Lung (tissue), 12 donors: ENCODE results near the gene FAM156A. TPM values are rescaled to one million over a fixed set of nuclear protein-coding genes. Genes with fewer than 3 reads are reported as not detected.
A peak's percentile ranks its signal among the peaks of the same experiment; 100 is the strongest.
"Not testable (repeated sequence)": the region's sequence is repeated elsewhere in the genome, so short reads cannot be mapped to it uniquely, and the experiment has no call there.

Experiments used
- ATAC-seq: fragments of 200-7000 bp; cut with Tn5 transposase; one replicate; pipeline ENCODE4 v1.9.1; 2020; ENCODE audit warnings: moderate number of reproducible peaks; ENCODE audit not compliant: insufficient read depth, low FRiP score
- DNase-seq, 3 donors: peaks; one replicate each; pipeline ENCODE4 v3.0.0-alpha.2; 2013 to 2017
- H3K27ac ChIP-seq, 2 donors: one replicate each; pipeline ENCODE4 v1.5.1; 2013; ENCODE audit warnings: mild to moderate bottlenecking in 2 of 2, moderate library complexity in 2 of 2, control low read depth in 1 of 2, inconsistent platforms in 1 of 2, low read depth in 1 of 2, low read length in 1 of 2
- H3K27me3 ChIP-seq, 3 donors: one replicate each; pipeline ENCODE4 v1.5.1; 2013; ENCODE audit warnings: low read length in 2 of 3; ENCODE audit not compliant: control insufficient read depth in 3 of 3, insufficient read depth in 3 of 3
- H3K36me3 ChIP-seq, 4 donors: one replicate each; pipeline ENCODE4 v1.5.1; 2013; ENCODE audit warnings: low read length in 4 of 4, mild to moderate bottlenecking in 1 of 4, moderate library complexity in 1 of 4; ENCODE audit not compliant: control insufficient read depth in 4 of 4, insufficient read depth in 4 of 4
- H3K4me1 ChIP-seq, 5 donors: one replicate each; pipeline ENCODE4 v1.5.1; 2013; ENCODE audit warnings: low read length in 5 of 5, mild to moderate bottlenecking in 2 of 5, moderate library complexity in 1 of 5; ENCODE audit not compliant: control insufficient read depth in 5 of 5, insufficient read depth in 5 of 5
- H3K4me3 ChIP-seq: one replicate; pipeline ENCODE4 v1.5.1; 2013; ENCODE audit warnings: mild to moderate bottlenecking, control low read depth, moderate library complexity
- H3K9ac ChIP-seq, 2 donors: one replicate each; pipeline ENCODE4 v1.5.1; 2013; ENCODE audit warnings: low read length in 2 of 2, control low read depth in 1 of 2; ENCODE audit not compliant: insufficient read depth in 1 of 2
- H3K9me3 ChIP-seq, 4 donors: one replicate each; pipeline ENCODE4 v1.5.1; 2013; ENCODE audit warnings: low read length in 3 of 4, mild to moderate bottlenecking in 1 of 4, moderate library complexity in 1 of 4; ENCODE audit not compliant: control insufficient read depth in 4 of 4, insufficient read depth in 3 of 4
- CTCF ChIP-seq: IDR thresholded peaks from 2 replicates; pipeline ENCODE4 v1.5.1; 2012; ENCODE audit warnings: mild to moderate bottlenecking; ENCODE audit errors: control extremely low read depth, extremely low read depth
- whole genome bisulfite sequencing, 2 donors: extraction: QIAGEN DNeasy Blood & Tissue Kit; methylation state at CpG; one replicate each; pipeline ENCODE4 v1.1.7; 2013; 5-methylcytosine and 5-hydroxymethylcytosine counted together
- polyA plus RNA-seq, 2 donors: library from polyadenylated mRNA; stranded (reverse); fragments of 200-250 nt; gene quantifications; one replicate each; pipeline ENCODE4 v1.2.1, GENCODE V29; 2013
- total RNA-seq, 2 donors: library from RNA; depleted of rRNA in 1 of 2; stranded (reverse); fragments of >200 nt in 1 of 2; gene quantifications; one replicate each; pipeline ENCODE4 v1.2.1, GENCODE V29; 2014 to 2021
- donor health status: control.
- donor health status: control.
- donor health status: Bipolar disorder and iron deficiency.
- donor health status: healthy.
- donor health status: DM: yes; HTN: yes; CAD: no.

Gene FAM156A
- total and polyA plus RNA-seq, 4 donors = 14.0 to 21.4 (median 17.5) TPM

- Histone ChIP-seq H3K4me1 (peaks cover 0 to 24% (median 4%) of the 10 kb centered on the region in 5 donors), H3K9ac (no peak overlapping the region), H3K36me3 (no peaks in the 10 kb centered on the region), H3K9me3 (peaks cover 0 to 2% (median 0%) of the 10 kb centered on the region in 4 donors), H3K4me3 (no peak overlapping the region), H3K27ac (no peak overlapping the region), H3K27me3 (peaks cover 0 to 16% (median 14%) of the 10 kb centered on the region in 3 donors)
- no peak for DNase-seq
- 82 to 88% methylated on average over 5 of the region's 5 CpGs for WGBS, 2 donors
- no peak for ATAC-seq
- TF ChIP-seq CTCF = no peak
Measured at GRCh38 chrX:52990848-52991247, 32.5 kb upstream of the FAM156A start.

- WGBS, 2 donors = 32 to 33% methylated on average over 6 to 7 of the region's 7 CpGs
Measured at GRCh38 chrX:52990011-52990631, 31.8 kb upstream of the FAM156A start.

GRCh38 chrX:52988985-52989917 is 30.9 kb upstream of the FAM156A start:
- H3K36me3 ChIP-seq = no peaks in the 10 kb centered on the region
- DNase-seq (no peak), ATAC-seq (no peak)
- TF ChIP-seq CTCF = no peak
- H3K4me1 ChIP-seq = peaks cover 0 to 24% (median under 1%) of the 10 kb centered on the region in 5 donors
- peaks cover 0 to 18% (median 14%) of the 10 kb centered on the region in 3 donors for H3K27me3 ChIP-seq
- peak overlapping the region in 1 of 2 donors; percentile 17 for H3K27ac ChIP-seq
- H3K9ac ChIP-seq = no peak overlapping the region
- no peak overlapping the region for H3K4me3 ChIP-seq
- no peaks in the 10 kb centered on the region for H3K9me3 ChIP-seq
- WGBS, 2 donors = 75 to 89% methylated on average over 13 to 14 of the region's 14 CpGs

More at GRCh38 chrX:52990011-52990631, 31.8 kb upstream of the FAM156A start:
- peak; percentile 25 for TF ChIP-seq CTCF
- ATAC-seq, H3K9me3 ChIP-seq, H3K36me3 ChIP-seq, H3K4me3 ChIP-seq, H3K9ac ChIP-seq: not testable (repeated sequence)
- Histone ChIP-seq H3K4me1 (peaks cover 0 to 23% (median 4%) of the 10 kb centered on the region in 5 donors), H3K27ac (peak overlapping the region in 1 of 2 donors; percentile 17), H3K27me3 (peaks cover 0 to 16% (median 14%) of the 10 kb centered on the region in 3 donors)
- peak; percentile 57 to 67 (median 64) for DNase-seq
